GM19023 (cell line): Measurements from ENCODE around the gene SMAD3.
"Not testable (repeated sequence)": the region's sequence is repeated elsewhere in the genome, so short reads cannot be mapped to it uniquely, and the experiment has no call there.

Source experiments
- ATAC-seq: cut with Tn5 transposase; IDR thresholded peaks from one replicate; pipeline ENCODE4 v1.9.1; 2021; ENCODE audit warnings: mild to moderate bottlenecking, moderate library complexity; ENCODE audit not compliant: unreplicated experiment

SMAD3 gene

GRCh38 chr15:67065531-67066005 is at the start of gene SMAD3:
TSS of gene SMAD3 (plus strand) at chr15:67065602. CDS start at chr15:67066155, 553 bp downstream.
- peak; percentile 53 for ATAC-seq

- no peak for ATAC-seq
Measured at GRCh38 chr15:67017311-67017710, 48.1 kb upstream of the SMAD3 start.

- ATAC-seq: no peak
Measured at GRCh38 chr15:67018026-67018425, 47.4 kb upstream of the SMAD3 start.

GRCh38 chr15:67018441-67018840 is 47.0 kb upstream of the SMAD3 start:
- ATAC-seq: no peak

- ATAC-seq: no peak
Measured at GRCh38 chr15:67019069-67019468, 46.3 kb upstream of the SMAD3 start.

GRCh38 chr15:67019884-67020520 is 45.4 kb upstream of the SMAD3 start:
- no peak for ATAC-seq

- ATAC-seq: not testable (repeated sequence)
Measured at GRCh38 chr15:67020668-67021067, 44.7 kb upstream of the SMAD3 start.

GRCh38 chr15:67021455-67021854 is 43.9 kb upstream of the SMAD3 start:
- ATAC-seq: no peak

- no peak for ATAC-seq
Measured at GRCh38 chr15:67022587-67023105, 42.8 kb upstream of the SMAD3 start.

GRCh38 chr15:67023517-67024313 is 41.7 kb upstream of the SMAD3 start:
- no peak for ATAC-seq

- ATAC-seq: no peak
Measured at GRCh38 chr15:67024314-67024997, 40.9 kb upstream of the SMAD3 start.

GRCh38 chr15:67024998-67025368 is 40.4 kb upstream of the SMAD3 start:
- ATAC-seq: no peak

- ATAC-seq: no peak
Measured at GRCh38 chr15:67025719-67026609, 39.4 kb upstream of the SMAD3 start.

GRCh38 chr15:67026610-67026967 is 38.8 kb upstream of the SMAD3 start:
- ATAC-seq: no peak

- not testable (repeated sequence) for ATAC-seq
Measured at GRCh38 chr15:67028440-67028839, 37.0 kb upstream of the SMAD3 start.

- no peak for ATAC-seq
Measured at GRCh38 chr15:67030036-67030762, 35.2 kb upstream of the SMAD3 start.

GRCh38 chr15:67031331-67031730 is 34.1 kb upstream of the SMAD3 start:
- no peak for ATAC-seq

- ATAC-seq: no peak
Measured at GRCh38 chr15:67032608-67033007, 32.8 kb upstream of the SMAD3 start.

GRCh38 chr15:67033012-67033411 is 32.4 kb upstream of the SMAD3 start:
- no peak for ATAC-seq

- ATAC-seq: no peak
Measured at GRCh38 chr15:67033571-67034044, 31.8 kb upstream of the SMAD3 start.
